Vein endothelial cell (primary cell): ENCODE measurements around the gene TTLL9. TPM values are rescaled to one million over a fixed set of nuclear protein-coding genes. Genes with fewer than 3 reads are reported as not detected.

Source experiments
- small RNA-seq: library from RNA; depleted of rRNA; stranded (forward); fragments of <200 nt; gene quantifications from one replicate; pipeline ENCODE3, GENCODE V24; 2012
- total RNA-seq: library from RNA; depleted of rRNA; stranded (reverse); fragments of >200 nt; gene quantifications from 2 replicates; pipeline ENCODE4 v1.2.3, GENCODE V29; 2012

Gene TTLL9
- under 0.01 and 0.10 TPM in 2 replicates for total RNA-seq

DNA sequence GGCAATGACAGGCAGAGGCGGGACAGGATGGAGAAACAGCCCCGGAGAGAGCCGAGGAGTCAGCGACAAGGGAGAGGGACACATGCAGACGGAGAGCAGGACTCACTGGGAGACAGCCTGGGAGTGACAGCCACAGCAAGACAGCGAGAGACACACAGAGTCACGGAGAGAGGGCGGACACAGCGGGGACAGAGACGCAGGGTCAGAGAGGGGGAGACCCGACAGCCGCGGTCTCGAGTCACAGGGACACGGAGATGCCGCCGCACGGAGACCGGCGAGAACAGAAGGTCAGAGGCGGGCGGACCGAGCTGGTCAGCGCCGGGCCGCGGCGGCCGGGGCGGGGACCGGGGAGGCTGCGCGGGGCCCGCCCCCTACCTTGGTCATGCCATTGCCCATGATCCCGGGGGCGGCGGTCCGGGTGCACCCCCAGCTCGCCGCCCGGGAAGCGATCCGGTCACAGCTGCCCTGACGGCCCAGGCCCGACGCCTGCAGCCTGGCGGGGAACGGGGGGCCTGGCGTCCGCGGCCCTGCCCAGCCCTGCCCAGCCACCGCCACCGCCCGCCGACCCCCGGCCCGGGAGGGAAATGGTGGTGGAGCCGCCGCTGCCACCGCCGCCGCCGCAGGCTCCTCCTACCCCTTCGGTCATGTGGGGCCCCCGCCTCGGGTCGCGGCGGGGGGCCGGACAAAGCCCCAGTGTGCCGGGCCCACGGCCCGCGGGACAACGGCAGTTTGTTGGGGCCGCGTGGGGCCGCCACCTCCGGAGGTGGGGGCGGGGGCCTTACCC, at the start of gene TTLL9, which contains the start of gene DUSP15:
TTLL9 (plus strand) TSS at position 693 of the 784 bp plus-strand sequence. CDS start 493 bp downstream, outside the sequence.
DUSP15 (minus strand) TSS at position 586 of the 784 bp plus-strand sequence; CDS start at position 396, 190 bp downstream.

GRCh38 chr20:31845300-31845863, 25.1 kb upstream of the TTLL9 start, which contains the start of gene FOXS1:
Gene FOXS1 (minus strand): TSS chr20:31845604. CDS start chr20:31845542, 62 bp downstream.

DNA sequence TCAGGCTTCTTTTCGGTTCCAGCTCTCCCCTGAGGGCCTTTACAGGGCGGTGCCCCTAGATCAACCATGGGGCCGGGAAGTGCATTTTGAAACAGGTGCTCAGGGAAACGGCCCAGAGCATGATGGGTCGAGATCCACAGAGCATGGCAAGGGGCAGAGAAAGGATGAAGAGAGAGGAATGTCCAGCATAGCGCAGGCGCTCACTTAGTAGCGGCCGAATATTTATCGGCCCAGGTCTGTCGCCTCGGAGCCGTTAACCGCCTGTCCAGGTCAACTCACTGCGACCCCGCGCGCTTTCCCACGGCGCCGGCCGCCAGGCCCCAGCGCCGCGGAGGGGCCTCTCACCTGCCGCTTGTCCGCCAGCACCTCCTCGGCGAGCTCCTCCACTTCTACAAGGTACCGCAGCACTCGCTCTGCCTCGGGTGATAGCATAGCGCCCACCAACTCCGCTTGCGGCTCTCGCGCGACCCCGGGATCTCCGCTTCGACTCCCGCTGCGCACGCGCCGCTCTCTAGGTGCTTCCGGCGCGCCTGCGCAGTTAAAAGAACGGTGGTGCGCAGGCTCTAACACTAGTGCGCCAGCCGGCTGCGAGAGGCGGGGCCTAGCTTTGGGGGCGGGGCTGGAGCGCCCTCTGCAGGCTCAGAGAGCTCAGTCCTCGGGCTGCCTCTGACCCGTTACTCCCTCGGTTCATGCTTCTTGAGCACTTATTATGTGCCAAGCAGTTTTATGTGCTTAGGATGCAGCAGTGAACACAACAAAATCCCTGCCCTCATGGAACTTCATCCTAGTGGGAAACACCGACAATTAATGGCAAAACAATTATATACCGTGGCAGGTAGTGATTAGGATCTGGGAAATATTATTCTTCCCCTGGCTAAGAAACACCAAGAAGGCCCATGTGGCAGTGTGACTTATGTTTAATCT, 81.4 kb downstream of the TTLL9 start, which contains the start of gene PDRG1:
PDRG1 (minus strand) TSS at position 517 of the 924 bp plus-strand sequence; CDS start at position 432, 85 bp downstream.

DNA sequence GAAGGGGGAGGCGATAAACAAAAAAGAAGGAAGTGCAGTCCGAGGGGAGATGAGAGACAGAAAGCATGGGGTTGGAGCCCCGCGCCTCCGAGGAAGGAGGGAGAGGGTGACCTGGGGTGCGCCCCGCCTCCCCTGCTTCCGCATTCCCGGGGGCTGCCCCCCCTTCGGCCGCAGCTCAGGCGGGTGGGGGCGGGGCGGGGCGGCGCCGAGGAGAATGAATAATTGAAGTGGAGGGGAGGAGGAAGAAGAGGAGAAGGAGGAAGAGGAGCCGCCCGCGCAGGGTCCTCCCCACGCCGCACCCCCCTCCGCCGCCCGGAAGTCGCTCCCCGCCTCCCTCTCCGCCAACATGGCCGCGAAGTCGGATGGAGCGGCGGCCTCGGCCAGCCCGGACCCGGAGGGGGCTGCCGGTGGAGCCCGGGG, 97.4 kb downstream of the TTLL9 start, which contains the start of gene XKR7:
XKR7 (plus strand) TSS at position 322 of the 420 bp plus-strand sequence; CDS start at position 347, 25 bp downstream.

Small RNA genes lying within 50 kb of the gene (small RNA-seq; reads per million reads assigned to genes)
- gene RNU1-94P: 3.0 reads per million, percentile 87 among the genes with 10 or more reads in this experiment

Other genes with a start within 250 kb of the TTLL9 start
- gene COX4I2, start 232.7 kb upstream of the TTLL9 start, total RNA-seq: not detected in 2 replicates
- gene BCL2L1, start 147.8 kb upstream of the TTLL9 start, total RNA-seq: 153 TPM in 2 replicates
- 40.5 and 68.8 TPM in 2 replicates for gene TPX2, start 131.3 kb upstream of the TTLL9 start, total RNA-seq
- 2.9 and 8.5 TPM in 2 replicates for gene MYLK2, start 51.3 kb upstream of the TTLL9 start, total RNA-seq
- 0.48 and 1.3 TPM in 2 replicates for gene FOXS1, start 25.0 kb upstream of the TTLL9 start, total RNA-seq
- gene DUSP15, start 107 bp upstream of the TTLL9 start, total RNA-seq: 0.19 and 0.65 TPM in 2 replicates
- 3.9 and 4.1 TPM in 2 replicates for gene PDRG1, start 81.4 kb downstream of the TTLL9 start, total RNA-seq
- not detected in 2 replicates for gene XKR7, start 97.5 kb downstream of the TTLL9 start, total RNA-seq
- 14.9 and 16.7 TPM in 2 replicates for gene CCM2L, start 139.8 kb downstream of the TTLL9 start, total RNA-seq
- gene HCK, start 181.6 kb downstream of the TTLL9 start, total RNA-seq: 0.33 TPM in 1 of 2 replicates, not detected in the other
- gene TM9SF4, start 239.1 kb downstream of the TTLL9 start, total RNA-seq: 51.1 and 60.4 TPM in 2 replicates